Stimulated activated CD4-positive, alpha-beta T cell treated with anti-CD3 and anti-CD28 coated beads, Interleukin-2, amount 100 ng/mL, for 24 hours (primary cell): ENCODE results near the gene CEACAM16.
A peak's percentile ranks its signal among the peaks of the same experiment; 100 is the strongest.

ENCODE experiments used
- DNase-seq, 2 donors: peaks; one replicate each; pipeline ENCODE4 v3.0.0-alpha.2; 2020

CEACAM16 gene

DNA sequence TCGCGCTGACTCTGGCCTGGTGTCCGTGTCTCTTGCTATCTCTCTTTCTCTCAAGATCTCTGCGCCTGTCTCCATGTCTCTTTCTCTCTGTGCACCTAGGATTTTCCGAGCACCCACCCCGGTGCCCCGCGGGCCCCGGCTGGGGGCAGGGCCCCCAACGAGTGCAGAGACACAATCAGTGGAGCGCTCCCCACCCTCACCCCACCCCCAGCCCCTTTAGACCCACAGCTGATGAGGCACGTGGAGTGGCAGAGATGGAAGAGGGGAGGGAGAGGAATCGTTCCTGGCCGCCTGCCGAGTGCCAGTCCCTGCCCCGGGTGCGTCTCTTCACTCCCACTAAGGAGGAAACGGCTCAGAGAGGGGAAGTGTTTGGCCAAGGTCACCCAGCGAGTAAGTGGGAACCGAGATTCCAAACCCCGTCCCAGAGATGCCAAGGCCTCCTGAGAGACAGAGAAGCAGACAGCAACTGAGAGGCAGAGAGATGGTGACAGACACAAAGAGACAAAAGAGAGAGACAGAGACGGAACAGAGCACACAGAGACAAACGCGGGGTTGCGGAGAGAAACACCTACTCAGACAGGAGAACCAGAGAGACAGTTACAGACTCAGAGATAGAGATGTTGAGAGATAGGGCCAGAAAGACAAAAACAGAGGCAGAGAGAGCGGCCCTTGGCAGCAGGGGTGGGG is 48.9 kb downstream of the CEACAM16 start:
- DNase-seq, result peak; percentile 42 to 43

GRCh38 chr19:44748426-44749254 is 49.7 kb downstream of the CEACAM16 start, which contains the start of gene BCL3:
Gene BCL3 (plus strand): TSS chr19:44748708. CDS start chr19:44748791, 83 bp downstream.
- peak; percentile 60 to 75 for DNase-seq

DNA sequence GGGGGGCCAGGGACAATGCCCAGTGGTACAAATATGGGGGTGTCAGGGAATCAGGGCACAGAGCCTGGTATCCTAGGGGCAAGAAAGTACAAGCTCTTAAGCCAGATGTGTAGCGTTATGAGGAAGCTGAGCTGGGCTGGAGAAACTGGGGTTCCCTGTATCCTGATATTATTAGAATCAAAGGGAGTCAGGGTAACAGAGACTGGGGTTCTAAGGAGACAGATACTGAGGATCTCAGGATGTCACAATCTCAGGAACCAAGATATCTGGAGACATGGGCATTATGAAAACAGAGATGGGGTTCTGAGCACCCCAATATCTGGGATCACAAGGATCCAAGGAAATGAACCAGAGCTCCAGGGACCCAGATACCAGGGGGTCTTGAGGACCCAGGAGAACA is 50.3 kb downstream of the CEACAM16 start:
- no peak for DNase-seq

DNA sequence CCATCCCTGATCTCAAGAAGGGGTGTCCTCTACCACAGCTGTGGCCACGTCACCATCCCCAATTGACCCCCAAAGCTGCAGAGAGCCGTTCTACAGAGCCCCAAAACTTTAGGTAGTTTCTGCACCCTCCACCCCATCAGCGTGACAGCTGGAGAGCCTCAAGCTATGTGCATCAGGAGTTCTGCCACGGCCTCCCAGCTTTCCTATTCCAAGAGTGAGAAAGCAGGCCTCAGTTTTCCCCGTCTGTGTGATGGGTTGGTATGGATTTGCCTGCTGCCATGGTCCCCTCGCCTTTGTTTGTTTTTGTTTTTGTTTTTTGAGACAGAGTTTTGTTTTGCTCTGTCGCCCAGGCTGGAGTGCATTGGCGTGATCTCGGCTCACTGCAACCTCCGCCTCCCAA is 51.0 kb downstream of the CEACAM16 start:
- DNase-seq, result no peak

- DNase-seq, result no peak
Observed at GRCh38 chr19:44752123-44752815, 53.3 kb downstream of the CEACAM16 start.

DNA sequence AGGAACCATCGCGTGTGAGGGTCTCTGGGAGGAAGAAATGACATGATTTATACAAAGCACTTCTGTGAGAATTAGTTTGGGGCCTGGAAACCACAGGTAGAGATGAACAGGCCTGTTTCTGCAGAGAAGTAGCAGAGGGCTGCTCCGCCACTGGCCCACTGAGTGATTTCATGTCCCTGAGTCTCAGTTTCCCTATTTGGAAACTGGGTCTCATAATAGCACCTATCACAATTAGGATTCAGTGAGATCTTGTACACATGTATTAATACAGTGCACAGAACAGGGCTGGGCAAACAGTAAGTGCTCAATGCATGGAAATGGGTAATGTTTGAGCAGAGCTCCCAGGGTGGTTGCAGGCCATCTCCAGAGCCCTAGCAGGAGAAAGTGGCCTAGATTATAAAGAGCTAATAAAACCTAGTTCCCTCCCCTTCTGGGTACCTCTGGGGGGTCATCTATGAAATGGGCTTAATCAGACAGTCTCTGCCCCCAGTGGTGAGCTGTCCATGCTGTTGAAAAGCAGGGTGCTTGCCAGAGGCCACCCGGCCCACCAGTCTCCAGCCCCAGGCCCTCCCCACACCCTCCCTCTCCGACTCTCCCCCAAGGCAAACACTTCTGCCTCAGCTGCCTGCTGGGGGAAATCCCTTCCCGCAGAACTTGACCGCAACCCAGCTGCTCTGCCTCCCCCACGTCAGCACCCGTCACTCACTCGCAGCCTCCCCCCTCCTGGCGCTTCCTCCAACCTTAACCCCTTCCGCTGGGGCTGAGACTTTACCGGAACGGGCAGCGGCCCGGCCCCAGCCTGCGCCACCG is 54.1 kb downstream of the CEACAM16 start:
- peak; percentile 93 to 94 for DNase-seq

DNA sequence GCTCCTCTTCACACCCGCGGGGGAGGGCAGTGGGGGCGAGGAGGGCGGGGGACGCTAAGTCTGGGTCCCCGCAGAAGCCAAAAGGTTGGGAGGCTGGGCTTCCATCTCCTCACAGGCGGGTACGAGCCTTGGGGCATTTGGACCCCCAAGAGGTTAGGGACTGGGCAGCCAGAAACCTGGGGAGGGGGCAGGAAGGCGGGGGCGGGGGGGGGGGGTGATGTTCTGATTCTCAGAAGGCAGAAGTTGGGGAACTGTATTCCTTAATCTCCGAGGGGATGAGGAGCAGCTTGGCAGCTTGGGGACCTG is 54.6 kb downstream of the CEACAM16 start:
- no peak for DNase-seq

GRCh38 chr19:44753932-44754749 is 55.2 kb downstream of the CEACAM16 start:
- DNase-seq, result peak; percentile 73 to 91

DNA sequence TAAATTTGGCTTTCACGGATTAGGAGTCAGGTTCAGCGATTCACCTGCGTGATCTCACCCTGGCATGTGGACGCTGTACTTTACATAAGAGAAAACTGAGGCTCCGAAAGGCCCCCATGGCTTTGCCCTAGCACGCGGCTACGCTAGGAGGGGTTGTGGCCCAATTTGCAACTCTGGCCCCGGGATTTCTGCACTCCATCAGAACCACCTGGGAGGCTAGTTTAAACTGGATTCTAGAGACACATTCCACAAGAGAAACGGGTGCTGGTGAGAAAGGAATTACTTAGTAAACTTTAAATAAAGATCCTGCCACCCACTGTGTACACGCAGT is 55.8 kb downstream of the CEACAM16 start:
- no peak for DNase-seq

GRCh38 chr19:44755219-44755618 is 56.3 kb downstream of the CEACAM16 start:
- no peak for DNase-seq

GRCh38 chr19:44756089-44756562 is 57.2 kb downstream of the CEACAM16 start:
- no peak for DNase-seq

GRCh38 chr19:44757057-44757734 is 58.2 kb downstream of the CEACAM16 start:
- DNase-seq, result no peak

- DNase-seq, result no peak
Observed at GRCh38 chr19:44757735-44758505, 59.0 kb downstream of the CEACAM16 start.

DNA sequence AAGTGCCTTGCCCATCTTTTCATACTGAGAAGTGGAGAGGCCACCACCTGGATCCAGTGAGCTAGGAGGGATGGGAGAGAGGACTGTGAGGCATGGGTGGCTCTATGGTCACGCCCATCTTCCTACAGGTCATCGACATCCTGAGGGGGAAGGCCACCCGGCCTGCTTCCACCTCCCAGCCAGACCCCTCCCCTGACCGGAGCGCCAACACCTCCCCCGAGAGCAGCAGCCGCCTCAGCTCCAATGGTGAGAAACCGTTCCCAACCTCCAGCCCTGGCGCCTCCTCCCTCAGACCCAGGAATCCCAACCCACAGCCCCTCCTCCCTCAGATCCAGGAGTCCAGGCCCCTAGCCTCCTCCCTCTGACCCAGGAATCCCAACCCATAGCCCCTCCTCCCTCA is 59.6 kb downstream of the CEACAM16 start:
- no peak for DNase-seq

GRCh38 chr19:44759083-44759804 is 60.3 kb downstream of the CEACAM16 start:
- DNase-seq, result no peak
